NCI-H128 (cell line): ENCODE results near the gene TMEM178B.

Experiments
- DNase-seq: peaks from one replicate; lab custom pipeline; 2025; ENCODE audit not compliant: unreplicated experiment; lab: John Stamatoyannopoulos, UW

TMEM178B gene

DNA sequence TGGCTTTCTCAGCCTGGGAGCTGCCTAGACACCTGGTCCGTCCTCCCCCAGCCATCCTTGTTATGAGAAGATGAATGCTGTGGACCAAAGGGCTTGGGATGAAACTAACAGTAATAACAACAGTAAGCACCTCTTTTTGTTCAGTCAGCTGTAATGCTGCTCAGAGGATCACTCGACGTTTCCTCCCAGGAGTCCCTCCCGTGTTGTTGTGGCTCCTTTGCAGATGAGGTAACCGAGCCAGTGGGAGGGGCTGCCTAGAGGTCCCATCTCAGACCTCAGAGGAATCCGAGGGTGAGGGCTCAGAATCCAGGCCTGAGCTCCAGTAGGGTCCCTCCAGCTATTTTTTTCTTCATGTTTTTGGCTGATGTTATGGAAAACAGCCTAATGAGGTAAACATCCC is 145.1 kb downstream of the TMEM178B start:
- no peak for DNase-seq

DNA sequence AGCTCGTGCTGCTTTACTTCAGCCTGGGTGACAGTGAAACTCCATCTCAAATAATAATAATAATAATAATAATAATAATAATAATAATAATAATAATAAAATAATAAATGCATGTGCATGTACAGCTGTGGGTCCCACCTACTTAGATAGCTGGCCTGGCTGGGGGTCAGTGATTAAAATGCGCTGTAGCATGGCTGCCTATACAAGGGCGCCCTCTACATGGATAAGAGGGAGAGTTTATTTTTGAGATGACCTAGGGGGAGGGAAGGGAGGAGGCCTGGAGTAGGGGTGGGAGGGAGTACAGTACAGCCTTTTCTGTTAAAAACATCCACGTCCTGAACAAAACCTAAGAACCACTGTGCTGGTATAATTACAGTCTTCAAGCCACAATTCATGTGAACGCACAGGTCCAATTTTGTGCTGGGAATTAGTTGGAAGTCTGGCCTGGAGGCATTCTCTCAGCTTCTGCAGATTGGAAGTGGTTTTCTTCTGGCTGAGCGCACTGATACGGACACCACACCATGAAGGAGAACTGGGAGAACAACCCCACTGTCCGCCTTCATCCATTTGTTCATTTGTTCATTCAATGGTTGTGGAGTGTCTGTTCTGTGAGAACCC is 146.5 kb downstream of the TMEM178B start:
- DNase-seq: no peak

DNA sequence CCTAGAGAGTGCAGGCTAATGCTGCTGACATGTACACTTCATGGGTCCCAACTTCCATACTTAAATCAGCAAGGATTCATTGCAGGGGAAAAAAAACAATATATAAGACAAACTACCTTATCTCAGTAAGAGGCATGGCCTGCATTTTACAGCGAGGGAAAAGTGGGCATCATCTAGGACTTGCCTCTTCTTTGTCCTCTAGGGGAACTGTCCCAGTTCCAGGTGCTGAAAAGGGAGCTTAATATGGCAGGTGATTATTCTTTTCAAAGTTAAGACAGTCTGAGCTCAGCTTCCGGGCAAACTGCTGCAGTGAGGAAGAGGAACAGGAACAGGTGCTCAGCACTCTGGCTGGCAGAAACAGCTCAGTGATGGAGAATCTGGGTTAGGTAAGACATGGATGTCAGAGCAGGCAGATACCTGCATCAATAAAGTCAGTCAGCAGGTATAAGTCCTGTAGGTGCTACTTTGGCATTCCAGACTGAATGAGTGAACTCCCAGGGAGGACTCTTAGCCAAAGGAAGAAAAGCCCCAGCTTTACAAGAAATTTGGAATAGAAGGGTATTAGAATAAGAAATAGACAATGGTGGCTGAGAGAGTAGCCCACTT is 147.2 kb downstream of the TMEM178B start:
- DNase-seq: no peak

DNA sequence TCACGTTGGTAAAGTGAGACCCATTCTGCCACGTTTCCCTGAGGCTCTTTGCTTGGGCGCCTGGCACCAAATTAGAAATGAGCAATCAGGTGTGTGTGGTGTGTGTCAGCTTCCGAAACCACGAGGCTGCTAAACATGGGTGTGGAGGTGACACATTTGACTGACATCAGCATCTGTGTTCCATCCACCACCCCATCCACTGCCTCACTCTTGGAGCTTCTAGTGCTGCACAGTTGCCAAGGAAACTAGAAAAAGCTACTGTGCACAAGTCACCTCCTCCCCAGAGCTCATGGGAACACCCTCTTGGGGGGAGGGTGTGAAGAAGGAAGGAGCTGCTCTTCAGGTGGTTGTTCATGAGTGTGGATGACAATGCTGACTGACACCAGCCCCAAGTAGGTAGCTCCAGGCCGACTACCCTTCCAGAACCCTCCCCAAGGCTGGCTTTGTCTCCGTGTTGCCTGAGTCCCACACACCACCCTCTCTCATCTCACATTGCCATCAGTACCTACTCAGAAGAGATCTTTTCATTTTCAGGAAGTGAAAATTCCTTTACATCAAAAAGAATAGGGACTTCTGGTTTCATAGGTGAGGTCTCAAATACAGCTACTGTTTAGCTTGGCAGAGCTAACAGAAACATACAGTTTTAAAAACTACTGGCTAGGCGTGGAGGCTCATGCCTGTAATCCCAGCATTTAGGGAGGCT is 152.2 kb downstream of the TMEM178B start:
- DNase-seq: no peak

DNA sequence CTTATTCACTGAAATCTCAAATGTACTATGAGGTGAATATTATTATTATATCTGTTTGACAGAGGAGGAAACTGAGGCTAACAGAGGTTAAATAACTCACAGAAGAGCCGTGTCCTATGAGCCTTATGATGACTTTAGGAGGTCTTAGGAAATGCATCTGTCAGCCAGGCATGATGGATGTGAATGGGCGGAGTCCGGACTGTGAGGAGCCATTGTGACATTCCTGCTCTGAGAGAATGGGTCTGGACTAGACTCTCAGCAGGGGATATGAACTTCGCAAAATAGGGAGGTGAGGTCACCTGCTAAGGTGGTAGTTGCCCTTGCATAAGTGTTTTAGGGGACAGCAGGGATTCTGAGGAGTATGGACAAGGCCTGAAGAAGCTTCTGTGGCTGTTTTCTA is 153.6 kb downstream of the TMEM178B start:
- no peak for DNase-seq

DNA sequence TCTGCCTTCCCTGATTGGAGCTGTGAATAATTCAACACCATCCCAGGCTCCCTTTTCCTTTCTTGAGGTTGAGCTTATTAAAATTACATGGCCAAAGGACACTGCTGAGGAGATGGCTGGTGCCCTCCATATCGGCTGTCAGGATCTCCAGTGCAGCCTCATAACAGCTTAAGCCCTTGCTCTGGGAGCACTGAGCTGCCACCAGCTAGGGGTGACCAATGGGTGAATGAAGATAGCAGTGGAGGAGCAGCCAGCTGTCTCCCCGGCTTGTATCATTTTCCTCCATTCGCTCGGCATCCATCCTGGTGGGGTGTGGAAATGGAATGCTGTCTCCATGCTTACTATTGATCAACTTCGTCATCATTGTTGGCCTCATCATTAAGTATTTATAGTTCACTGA is 154.6 kb downstream of the TMEM178B start:
- no peak for DNase-seq

DNA sequence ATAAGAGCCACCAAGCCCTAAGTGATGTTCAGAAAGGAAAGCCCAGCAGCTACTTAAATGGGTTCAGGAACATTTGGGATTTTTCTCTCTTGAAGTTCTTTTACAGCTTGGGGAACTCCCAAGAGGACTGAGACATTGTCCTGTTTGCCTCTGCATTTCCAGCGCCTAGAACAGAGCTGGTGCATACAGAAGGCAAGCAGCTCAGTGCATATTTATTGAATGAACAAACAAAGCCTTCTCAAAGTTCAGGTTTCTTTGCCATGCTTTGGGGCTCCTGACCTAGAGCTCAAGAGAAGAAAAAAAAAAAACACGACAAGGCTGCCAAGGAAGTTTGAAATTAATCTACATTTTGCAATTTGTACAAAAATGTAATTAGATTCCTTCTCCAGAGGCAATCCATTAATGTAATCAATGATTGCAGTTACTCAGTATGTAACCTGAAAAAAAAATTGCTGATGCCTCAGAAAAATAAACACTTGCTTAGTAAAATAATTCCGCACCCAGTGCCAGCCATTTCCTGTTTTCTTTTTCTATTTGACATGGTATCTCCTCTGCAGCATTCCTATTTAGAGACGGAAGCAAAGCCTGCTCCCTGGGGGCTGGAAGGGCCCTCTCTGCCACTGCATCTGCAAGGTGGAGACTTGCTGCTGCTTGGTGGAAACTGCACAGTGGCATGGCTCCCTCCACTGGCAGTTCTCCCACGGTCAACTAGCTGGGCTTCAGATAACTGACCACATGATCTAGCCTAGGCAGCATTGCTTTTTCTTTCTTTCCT is 157.3 kb downstream of the TMEM178B start:
- DNase-seq: no peak

DNA sequence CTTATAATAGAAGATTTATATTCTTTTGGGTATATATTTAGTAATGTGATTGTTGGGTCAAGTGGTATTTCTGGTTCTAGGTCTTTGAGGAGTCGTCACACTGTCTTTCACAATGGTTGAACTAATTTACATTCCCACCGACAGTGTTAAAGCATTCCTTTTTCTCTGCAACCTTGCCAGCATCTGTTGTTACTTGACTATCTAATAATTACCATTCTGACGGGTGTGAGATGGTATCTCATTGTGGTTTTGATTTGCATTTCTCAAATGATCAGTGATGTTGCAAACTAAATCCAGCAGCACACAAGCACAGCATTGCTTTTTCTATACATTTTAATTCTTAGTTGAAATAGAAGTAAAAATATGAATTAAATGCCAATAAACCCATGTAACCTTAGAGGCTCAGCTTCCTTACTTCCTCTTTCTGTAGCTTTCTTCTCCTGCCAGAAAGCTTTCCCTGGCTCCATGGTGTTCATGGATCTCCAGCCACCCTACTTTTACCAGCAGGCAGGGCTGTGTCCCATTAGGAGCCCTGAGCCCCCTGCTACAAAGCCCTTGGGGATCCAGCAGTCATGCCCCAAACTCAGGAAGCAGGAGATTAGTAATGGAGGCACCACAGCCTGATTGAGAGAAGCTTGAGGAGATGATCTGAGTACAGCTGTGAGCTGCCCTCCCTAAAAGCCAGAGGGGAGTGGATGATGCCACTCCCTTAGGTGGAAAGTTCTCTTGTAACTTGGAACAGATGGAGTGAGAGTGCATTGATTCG is 158.6 kb downstream of the TMEM178B start:
- DNase-seq: no peak

DNA sequence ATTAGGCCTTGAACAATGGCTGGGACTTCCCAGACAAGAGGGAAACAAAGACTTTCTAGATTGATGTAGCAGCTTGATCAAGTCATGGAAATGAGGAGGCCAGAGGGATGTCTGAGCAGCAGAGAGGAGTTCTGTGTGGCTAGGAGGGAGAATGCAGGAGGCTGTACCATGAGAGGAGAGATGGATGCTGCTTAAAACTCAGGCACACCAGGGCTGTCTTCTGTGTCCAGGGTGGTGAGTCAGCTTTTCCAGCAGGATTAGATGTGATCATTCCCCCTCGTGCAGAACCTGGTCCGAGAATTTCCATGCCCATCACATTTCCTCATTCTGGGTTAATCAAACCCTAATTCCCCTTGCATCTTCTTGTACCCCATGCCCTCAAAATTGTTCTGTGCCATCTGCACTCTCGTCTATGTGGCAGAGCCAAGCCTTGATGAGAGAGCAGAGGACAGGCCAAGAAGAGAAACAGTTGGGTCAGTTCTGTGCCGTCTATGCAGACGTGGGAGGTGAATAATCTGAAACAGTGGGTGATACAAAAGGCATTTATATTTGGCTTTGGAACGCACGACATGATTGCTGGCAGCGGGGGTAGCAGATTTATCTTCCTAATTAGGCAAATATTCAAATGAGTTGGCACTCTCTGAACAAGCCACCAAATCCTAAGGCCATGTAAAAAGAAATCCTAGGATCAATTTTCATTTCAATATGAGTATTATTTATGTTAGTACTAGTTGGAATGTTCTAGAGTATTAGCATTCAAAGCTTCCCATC is 160.7 kb downstream of the TMEM178B start:
- DNase-seq: no peak

DNA sequence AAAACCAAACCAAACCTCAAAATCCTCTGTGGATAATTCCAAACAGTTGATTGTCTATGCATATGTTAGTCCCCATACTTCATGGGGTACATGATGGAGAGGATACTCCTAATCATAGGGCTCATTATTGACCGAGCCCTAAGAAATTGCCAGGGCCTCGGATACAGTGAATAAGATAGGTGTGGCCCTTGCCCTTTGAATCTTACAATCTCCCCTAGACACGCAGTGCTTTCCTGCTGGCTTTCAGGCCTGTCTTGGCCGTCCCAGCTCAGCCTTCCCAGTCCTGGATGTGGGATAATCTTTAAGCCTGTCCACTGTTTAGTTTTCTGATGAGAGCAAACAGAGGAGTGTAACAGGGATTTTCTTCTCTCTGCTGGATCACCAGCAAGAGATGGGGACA is 161.8 kb downstream of the TMEM178B start:
- DNase-seq: no peak

DNA sequence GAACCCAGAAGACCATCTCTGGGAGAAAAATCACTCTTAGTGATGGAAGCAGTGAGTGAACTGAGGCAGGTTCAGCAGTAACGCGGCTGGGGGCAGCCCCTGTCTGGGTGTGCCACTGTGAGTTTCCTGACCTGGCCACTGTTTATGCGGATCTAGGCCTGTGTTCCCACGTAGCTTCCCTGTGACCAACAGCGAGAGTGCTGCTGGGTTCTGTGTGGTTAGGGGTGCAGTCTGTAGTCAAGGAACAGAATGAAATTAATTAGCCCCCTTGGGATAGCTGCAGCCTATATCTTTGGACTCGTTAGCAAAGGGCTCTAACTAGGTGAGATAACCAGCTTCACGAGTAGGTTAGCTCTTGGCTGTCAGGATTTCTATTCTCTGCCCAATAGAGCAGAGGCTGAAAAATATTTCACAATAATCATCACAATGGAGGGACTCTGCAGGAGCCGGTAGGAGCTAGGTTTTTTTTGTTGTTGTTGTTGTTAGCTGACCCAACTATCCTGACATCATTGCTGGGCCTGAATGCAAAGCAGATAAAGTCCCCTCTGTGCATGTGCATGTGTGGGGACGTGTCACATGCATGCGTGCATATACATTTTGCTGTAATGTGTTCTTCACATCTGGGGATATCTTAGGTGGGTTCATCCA is 164.9 kb downstream of the TMEM178B start:
- DNase-seq: no peak

DNA sequence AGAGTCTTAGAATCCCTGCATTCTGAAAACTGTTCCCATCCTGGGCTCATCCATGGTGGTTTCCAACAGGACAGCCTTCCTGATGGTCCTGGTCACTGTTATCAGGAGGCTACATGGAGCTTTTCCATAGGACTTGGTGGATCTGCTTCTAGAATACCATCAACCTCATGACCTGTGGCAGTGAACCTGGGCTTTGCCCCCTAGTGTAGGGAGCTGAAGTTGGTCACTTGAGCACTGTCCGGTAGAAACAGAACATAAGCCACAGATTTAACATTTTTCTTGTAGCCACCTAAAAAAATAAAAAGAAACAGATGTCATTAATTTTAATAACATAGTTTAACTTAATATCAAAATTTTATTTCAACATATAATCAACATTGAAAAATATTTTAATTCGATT is 165.8 kb downstream of the TMEM178B start:
- DNase-seq: no peak

DNA sequence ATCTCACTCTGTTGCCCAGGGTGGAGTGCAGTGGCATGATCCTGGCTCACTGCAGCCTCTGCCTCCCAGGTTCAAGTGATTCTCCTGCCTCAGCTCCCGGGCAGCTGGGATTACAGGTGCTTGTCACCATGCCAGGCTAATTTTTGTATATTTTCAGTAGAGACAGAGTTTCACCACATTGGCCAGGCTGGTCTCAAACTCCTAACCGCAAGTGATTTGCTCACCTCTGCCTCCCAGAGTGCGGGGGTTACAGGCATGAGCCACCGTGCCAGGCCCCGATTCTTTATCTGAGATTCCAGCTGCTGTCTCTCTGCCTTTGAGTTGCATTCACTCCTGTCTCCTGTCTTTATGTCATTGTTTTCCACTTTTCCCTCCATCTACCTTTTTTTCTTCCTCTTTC is 168.7 kb downstream of the TMEM178B start:
- no peak for DNase-seq

DNA sequence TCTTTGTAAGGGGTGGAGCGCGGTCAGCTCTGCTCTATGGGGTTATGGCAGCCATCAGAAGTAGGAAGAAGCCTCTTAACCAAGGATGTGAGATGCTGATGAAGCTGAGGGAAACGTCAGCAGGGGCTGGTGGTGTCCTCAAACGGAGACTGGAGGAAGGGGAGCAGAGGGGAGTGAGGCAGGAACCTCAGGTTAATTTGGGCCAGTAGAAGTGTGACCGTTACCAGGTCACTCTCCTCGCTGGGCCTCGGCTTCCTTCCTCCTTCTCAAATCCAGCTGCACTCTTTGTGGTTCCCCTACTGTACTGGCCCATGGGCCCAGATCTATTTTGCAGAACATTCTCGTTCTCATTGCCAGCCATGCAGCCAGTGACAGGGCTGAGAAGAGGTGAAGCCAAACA is 169.5 kb downstream of the TMEM178B start:
- DNase-seq: no peak

DNA sequence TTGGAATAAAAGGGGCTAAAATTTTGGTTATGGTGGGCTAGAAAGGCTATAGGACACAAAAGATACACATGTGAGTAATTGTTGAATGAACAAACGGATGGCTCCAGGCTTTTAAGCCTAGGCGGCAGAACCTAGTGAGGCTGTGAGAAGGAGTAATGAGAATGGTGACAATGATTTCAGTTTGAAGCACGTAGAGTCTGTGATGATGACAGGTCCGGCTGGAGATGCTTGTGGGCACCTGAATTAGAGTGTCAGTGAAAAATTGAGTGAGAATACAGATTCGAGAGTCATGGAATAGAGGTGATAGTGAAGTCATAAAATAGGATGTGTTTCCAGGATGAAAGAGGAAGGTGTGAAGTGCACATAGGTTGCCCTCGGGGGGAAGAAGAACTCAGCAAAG is 170.6 kb downstream of the TMEM178B start:
- no peak for DNase-seq

DNA sequence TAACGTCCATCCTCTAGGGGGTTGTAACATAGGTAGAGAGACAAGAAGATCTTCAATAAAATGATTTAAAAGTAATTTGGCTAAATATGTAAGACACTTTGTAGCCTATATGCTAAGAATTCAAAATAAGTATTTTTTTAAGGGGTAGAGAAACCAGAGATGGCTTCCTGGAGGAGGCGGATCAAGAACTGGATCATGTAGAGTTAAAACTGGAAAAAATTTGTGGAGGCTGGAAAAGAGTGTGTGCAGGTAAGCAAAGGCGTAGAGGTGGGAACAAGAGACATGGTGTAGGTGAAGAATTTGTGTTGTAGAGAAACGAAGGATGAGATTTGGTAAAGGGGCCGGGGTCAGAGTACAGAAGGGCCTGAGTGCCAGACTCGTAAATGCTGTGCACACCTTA is 172.6 kb downstream of the TMEM178B start:
- no peak for DNase-seq

DNA sequence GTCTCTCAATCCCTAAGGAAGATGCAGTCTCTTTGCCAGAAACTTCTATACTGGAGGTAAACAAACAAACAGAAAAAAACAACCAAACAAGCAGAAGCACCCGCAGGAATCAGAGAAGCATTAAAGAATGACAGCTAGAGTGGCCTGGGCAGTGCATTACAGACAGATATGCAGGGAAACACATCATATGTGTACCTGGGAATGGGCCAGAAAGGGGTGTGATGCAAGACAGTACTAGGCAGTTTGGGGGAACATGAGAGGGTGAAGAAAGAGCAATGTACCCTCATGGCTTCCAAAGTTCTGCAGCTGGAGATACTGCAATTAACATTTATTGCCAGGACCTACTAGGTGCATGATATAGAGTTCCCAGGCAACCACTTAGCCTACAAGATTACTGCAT is 177.3 kb downstream of the TMEM178B start:
- no peak for DNase-seq

DNA sequence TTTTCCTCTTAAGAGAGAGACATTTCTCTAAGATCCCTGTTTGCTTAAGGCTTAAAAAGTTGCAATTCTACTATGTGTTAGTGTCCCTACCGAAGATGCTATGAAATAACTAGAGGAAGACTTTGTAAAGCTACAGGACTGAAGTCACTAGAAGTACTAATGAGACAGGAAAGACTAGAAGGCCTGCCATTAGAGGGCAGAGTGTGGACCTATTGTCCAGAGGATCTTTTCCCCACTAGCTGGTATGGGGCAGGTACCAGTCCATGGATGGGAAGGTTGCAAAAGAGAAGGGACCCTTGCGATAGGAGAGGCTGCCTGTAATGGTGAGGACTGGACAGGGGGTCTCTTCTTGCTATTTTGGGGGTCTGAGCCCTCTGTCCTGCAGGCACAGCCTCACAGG is 178.1 kb downstream of the TMEM178B start:
- DNase-seq: no peak

DNA sequence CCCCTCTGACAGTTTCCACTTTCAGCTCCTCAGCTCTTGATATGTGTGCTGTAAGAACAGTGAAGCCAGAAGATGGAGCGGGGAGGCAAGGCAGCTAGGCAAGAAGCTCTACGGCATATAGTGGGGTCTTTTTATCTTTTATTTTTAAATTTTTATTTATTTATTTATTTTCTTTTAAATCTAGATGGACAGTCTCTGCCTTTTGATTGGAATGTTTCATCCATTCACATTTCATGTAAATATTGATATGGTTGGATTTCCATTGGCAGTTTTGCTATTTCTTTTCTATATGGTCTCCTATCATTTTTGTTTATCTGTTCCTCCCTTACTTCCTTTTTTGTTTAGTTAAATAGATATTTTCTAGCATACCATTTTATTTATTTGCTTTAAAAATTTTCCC is 183.7 kb downstream of the TMEM178B start:
- DNase-seq: no peak

DNA sequence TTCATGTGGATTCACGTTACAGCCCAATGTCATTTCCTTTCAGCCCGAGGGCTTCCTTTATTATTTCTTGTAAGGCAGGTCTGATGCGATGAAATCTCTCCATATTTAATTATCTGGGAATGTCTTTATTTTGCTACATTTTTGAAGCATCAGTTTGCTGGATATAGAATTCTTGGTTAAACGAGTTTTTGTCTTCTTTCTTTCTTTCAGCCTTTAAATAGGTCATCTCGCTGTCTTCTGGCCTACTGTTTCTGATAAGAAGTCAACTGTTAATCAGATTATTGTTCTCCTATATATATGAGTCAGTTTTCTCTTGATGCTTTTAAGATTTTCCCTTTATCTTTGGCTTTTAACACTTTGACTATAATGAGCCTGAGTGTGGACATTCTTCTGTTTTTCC is 184.7 kb downstream of the TMEM178B start:
- DNase-seq: no peak
